ENCODE data around the gene SMAD6. TPM values are rescaled to one million over a fixed set of nuclear protein-coding genes. Genes with fewer than 3 reads are reported as not detected.

SMAD6 gene
- total RNA-seq, 6 experiments from 2014 or later = 10.2 to 18.1 (median 16.4) TPM

DNA sequence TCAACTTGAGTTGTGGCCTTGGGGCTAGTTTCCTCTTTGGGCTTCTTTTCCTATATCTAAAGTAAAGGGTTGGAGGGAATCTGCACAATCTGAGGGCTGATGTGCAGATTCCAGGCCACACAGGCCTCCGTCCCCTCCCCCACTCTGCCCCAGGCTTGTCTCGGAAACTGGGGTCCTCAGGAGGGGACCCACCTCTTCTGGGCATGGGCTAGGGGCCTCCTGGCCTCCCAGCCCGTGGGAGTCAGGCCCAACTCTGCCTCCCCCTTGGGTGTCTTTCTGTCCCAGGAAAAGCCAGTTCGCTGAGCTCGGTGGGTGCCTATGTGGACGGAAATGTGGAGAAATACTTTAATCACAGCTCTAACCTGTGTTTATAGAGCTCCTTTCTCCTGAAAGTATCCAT is 4.8 kb downstream of the SMAD6 start:
- peaks cover 60% of the 10 kb centered on the region for H3K4me1 Mint-ChIP-seq (ENCODE audit: low read depth)
- peak overlapping the region; percentile 63 for H3K27ac Mint-ChIP-seq
- TF ChIP-seq, protein P1, sequence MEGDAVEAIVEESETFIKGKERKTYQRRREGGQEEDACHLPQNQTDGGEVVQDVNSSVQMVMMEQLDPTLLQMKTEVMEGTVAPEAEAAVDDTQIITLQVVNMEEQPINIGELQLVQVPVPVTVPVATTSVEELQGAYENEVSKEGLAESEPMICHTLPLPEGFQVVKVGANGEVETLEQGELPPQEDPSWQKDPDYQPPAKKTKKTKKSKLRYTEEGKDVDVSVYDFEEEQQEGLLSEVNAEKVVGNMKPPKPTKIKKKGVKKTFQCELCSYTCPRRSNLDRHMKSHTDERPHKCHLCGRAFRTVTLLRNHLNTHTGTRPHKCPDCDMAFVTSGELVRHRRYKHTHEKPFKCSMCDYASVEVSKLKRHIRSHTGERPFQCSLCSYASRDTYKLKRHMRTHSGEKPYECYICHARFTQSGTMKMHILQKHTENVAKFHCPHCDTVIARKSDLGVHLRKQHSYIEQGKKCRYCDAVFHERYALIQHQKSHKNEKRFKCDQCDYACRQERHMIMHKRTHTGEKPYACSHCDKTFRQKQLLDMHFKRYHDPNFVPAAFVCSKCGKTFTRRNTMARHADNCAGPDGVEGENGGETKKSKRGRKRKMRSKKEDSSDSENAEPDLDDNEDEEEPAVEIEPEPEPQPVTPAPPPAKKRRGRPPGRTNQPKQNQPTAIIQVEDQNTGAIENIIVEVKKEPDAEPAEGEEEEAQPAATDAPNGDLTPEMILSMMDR (IDR thresholded peaks at IDR 0.05) = no peak
- H3K4me3 Mint-ChIP-seq = peak overlapping the region; percentile 73
- H3K27me3 Mint-ChIP-seq (ENCODE audit: insufficient read depth) = peaks cover 1% of the 10 kb centered on the region; the same call in 1 of the 2 replicates
- H3K9me3 Mint-ChIP-seq = no peaks in the 10 kb centered on the region
- H3K36me3 Mint-ChIP-seq (ENCODE audit: low read depth) = peaks cover 33% of the 10 kb centered on the region
- no peak for DNase-seq

DNA sequence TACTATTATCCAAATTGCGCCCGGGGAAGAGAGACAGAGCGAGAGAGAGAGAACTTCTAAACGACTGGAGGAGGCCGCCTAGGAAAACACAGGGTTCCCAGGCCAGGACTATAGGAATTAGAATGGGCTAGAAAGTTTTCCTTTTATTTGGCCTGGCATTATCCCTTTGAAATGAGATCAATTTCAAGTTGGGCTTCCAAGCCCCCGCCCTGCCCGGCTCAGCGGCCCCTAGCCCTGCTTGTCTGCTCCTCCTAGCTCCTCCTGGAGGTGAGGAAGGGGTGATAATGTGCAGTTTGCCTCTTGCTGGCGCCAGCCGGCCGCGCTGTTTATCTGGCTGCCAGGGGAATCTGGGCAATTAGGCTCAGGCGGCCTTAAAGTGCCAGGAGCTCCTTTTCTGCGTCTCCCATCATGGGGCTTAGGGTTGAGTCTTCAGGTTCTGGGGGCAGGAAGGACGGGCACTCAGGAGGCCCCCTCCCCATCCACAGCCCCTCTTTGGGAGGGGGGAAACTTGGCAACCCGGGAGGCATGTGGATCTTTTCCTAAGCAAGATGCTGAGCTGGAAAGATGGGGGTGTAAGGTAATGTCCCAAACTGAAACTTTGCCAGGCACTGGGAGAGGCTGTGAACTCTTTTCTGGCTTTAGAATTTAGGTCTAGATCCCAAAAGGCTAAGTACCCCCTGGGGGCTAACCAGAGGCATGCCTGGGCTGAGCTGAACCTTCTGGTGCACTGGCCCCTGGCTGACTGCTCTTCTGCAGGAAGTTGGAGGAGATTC is 5.5 kb downstream of the SMAD6 start:
- no peaks in the 10 kb centered on the region for H3K9me3 Mint-ChIP-seq
- DNase-seq = peak; percentile 25
- H3K4me3 Mint-ChIP-seq = peak overlapping the region; percentile 73
- H3K4me1 Mint-ChIP-seq (ENCODE audit: low read depth) = peaks cover 64% of the 10 kb centered on the region
- TF ChIP-seq, protein P1 (IDR thresholded peaks at IDR 0.05) = peak; percentile 45
- H3K27me3 Mint-ChIP-seq (ENCODE audit: insufficient read depth) = peaks cover 1% of the 10 kb centered on the region; the same call in 1 of the 2 replicates
- H3K36me3 Mint-ChIP-seq (ENCODE audit: low read depth) = peaks cover 33% of the 10 kb centered on the region
- peak overlapping the region; percentile 63 for H3K27ac Mint-ChIP-seq

DNA sequence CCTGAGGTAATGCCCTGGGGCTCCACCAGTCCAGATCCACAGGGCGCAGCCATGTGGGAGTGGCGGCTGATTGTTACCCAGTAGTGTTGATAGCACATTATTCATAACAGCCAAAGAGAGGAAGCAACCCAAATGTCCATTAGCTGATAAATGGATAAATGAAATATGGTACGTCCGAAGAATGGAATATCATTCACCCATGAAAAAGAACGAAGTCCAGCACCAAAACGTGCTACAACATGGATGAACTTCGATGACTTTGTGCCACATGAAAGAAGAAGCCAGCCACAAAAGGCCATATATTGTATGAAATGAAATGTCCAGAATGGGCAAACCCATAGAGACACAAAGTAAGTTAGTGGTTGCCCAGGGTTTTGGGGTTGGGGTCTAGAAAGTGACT is 6.4 kb downstream of the SMAD6 start:
- peaks cover 1% of the 10 kb centered on the region; the same call in 1 of the 2 replicates for H3K27me3 Mint-ChIP-seq (ENCODE audit: insufficient read depth)
- peaks cover 33% of the 10 kb centered on the region for H3K36me3 Mint-ChIP-seq (ENCODE audit: low read depth)

DNA sequence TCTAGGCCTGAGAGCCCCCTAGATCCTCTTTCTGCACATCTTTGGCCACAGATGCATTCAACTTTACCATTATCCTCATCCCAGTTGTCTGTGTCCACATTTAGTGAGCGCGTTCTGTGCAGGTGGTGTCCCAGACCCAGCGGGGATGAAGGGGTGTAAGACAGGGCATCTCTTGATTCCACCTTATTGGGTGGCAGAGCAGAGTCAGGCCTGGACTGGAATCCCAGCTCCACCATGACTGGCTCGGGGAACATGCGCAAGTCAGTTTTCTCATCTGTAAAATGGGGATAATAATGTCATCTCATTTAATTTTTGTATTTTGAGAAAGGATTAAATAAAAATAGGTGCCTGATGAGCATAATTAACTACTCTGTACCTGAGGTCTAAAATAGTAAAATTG is 7.8 kb downstream of the SMAD6 start:
- H3K4me1 Mint-ChIP-seq (ENCODE audit: low read depth) = peaks cover 70% of the 10 kb centered on the region
- TF ChIP-seq, protein P1 (IDR thresholded peaks at IDR 0.05) = no peak
- no peaks in the 10 kb centered on the region for H3K9me3 Mint-ChIP-seq
- peaks cover 3% of the 10 kb centered on the region; the same call in 1 of the 2 replicates for H3K27me3 Mint-ChIP-seq (ENCODE audit: insufficient read depth)
- DNase-seq = no peak
- H3K27ac Mint-ChIP-seq = no peak overlapping the region
- H3K4me3 Mint-ChIP-seq = no peak overlapping the region
- H3K36me3 Mint-ChIP-seq (ENCODE audit: low read depth) = peaks cover 23% of the 10 kb centered on the region

More for the DNA sequence above, 6.4 kb downstream of the SMAD6 start:
- Mint-ChIP-seq H3K4me1 (ENCODE audit: low read depth) (peaks cover 64% of the 10 kb centered on the region), H3K27ac (peak overlapping the region; percentile 63; the same call in 1 of the 2 replicates), H3K9me3 (no peaks in the 10 kb centered on the region), H3K4me3 (no peak overlapping the region)
- DNase-seq = no peak
- TF ChIP-seq, protein P1 (IDR thresholded peaks at IDR 0.05) = no peak

DNA sequence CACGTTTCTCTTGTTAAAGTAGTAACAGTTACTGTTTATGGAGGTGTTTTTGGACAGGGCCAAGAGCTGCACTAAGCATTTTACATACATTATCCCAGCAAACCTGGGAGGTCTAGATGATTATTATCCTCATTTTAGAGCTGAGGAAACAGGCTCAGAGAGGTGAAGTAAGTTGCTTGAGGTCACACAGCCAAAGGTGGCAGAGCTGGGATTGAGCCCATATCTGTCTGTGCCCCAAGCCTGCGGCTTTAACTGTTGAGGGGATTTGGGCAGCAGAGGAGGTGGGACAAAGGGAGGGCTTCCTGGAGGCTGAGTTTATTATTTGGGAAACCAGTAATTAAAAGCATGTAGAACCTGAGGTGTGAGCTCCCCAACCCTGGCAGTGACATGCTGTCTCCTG is 9.2 kb downstream of the SMAD6 start:
- peaks cover 66% of the 10 kb centered on the region for H3K4me1 Mint-ChIP-seq (ENCODE audit: low read depth)
- H3K36me3 Mint-ChIP-seq (ENCODE audit: low read depth) = peaks cover 20% of the 10 kb centered on the region
- no peak overlapping the region for H3K4me3 Mint-ChIP-seq
- no peaks in the 10 kb centered on the region for H3K9me3 Mint-ChIP-seq
- no peak for DNase-seq
- no peak overlapping the region for H3K27ac Mint-ChIP-seq
- peaks cover 3% of the 10 kb centered on the region; the same call in 1 of the 2 replicates for H3K27me3 Mint-ChIP-seq (ENCODE audit: insufficient read depth)
- TF ChIP-seq, protein P1 (IDR thresholded peaks at IDR 0.05) = no peak
